Measurements from ENCODE around the gene GRIK5. TPM values are rescaled to one million over a fixed set of nuclear protein-coding genes. Genes with fewer than 3 reads are reported as not detected.
A peak's percentile ranks its signal among the peaks of the same experiment; 100 is the strongest.
"Not testable (repeated sequence)": the region's sequence is repeated elsewhere in the genome, so short reads cannot be mapped to it uniquely, and the experiment has no call there.

Gene GRIK5
- total RNA-seq, 1 experiment from 2014 or later = 0.61 TPM

DNA sequence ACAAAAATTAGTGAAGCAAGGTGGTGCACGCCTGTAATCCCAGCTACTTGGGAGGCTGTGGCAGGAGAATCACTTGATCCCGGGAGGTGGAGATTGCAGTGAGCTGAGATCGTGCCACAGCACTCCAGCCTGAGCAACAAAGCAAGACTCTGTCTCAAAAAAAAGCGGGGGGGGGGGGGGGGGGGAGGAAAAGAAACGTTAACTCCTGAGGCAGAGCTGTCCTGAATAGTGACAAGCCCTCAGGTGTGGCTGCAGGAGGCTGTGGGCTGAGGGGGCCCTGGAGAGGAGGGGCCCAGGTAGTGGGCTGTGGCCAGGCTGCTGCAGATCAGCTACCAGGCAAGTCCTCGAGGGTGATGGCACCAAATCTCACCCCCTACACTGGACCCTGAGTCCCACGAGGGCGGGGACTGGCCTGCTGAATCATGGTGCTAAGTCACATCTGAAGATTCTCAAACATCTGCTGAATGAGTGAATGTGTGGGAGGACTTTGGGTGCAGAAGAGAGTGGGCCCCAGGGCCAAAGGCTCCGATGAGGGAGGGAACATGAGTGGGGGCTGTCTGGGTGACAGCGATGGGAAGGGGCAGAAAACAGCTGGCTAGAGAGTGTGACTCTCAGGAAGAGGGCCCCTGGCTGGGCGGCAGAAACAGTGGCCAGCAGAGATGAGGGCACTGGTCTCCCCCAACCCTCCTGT, 51.4 kb downstream of the GRIK5 start:
- BruUV-seq (replicated peaks) = no TSS peak
- intact Hi-C loops (cut with micrococcal nuclease; ENCODE audit: unreplicated experiment) = no loop called here
- Mint-ChIP-seq H3K4me3 (ENCODE audit: low read depth, unreplicated experiment) (no peak overlapping the region), H3K36me3 (ENCODE audit: insufficient read depth, unreplicated experiment) (no peaks in the 10 kb centered on the region), H3K27ac (ENCODE audit: unreplicated experiment) (no peak overlapping the region), H3K4me1 (ENCODE audit: low read depth, unreplicated experiment) (no peaks in the 10 kb centered on the region), H3K9me3 (ENCODE audit: low read depth, unreplicated experiment) (no peaks in the 10 kb centered on the region), H3K27me3 (ENCODE audit: unreplicated experiment) (peaks cover 91% of the 10 kb centered on the region)
- CTCF ChIA-PET = interaction anchor here (1.1 kb wide), 1 partner anchor 16 kb away, joined by 3 read pairs; no protein-coding TSS in a partner anchor
- TF ChIP-seq, protein P1, sequence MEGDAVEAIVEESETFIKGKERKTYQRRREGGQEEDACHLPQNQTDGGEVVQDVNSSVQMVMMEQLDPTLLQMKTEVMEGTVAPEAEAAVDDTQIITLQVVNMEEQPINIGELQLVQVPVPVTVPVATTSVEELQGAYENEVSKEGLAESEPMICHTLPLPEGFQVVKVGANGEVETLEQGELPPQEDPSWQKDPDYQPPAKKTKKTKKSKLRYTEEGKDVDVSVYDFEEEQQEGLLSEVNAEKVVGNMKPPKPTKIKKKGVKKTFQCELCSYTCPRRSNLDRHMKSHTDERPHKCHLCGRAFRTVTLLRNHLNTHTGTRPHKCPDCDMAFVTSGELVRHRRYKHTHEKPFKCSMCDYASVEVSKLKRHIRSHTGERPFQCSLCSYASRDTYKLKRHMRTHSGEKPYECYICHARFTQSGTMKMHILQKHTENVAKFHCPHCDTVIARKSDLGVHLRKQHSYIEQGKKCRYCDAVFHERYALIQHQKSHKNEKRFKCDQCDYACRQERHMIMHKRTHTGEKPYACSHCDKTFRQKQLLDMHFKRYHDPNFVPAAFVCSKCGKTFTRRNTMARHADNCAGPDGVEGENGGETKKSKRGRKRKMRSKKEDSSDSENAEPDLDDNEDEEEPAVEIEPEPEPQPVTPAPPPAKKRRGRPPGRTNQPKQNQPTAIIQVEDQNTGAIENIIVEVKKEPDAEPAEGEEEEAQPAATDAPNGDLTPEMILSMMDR (IDR thresholded peaks at IDR 0.05; ENCODE audit: unreplicated experiment) = no peak
- DNase-seq = no peak

DNA sequence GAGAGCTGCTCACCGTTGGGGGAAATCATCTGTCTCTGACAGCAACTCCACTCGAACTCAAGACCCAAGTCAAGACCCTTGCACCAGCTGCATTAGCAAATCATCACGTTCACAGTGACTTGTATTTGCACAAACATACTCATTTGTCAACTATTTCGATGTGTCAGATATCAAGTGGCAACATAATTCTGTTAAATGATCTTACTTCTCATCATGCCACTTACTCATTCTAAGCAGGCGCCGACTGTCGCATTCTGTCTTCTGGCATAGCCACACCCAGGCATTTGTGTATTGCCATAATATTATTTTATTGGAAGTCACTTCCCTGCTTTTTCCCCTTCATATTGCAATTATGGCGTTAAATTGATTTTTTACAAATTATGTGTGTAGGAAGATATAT, 53.0 kb downstream of the GRIK5 start:
- no peak overlapping the region for H3K27ac Mint-ChIP-seq (ENCODE audit: unreplicated experiment)
- no peaks in the 10 kb centered on the region for H3K9me3 Mint-ChIP-seq (ENCODE audit: low read depth, unreplicated experiment)
- no peak overlapping the region for H3K4me3 Mint-ChIP-seq (ENCODE audit: low read depth, unreplicated experiment)
- CTCF ChIA-PET = no interaction called here
- intact Hi-C loops (cut with micrococcal nuclease; ENCODE audit: unreplicated experiment) = no loop called here
- no TSS peak for BruUV-seq (replicated peaks)
- H3K27me3 Mint-ChIP-seq (ENCODE audit: unreplicated experiment) = peaks cover 75% of the 10 kb centered on the region
- H3K36me3 Mint-ChIP-seq (ENCODE audit: insufficient read depth, unreplicated experiment) = no peaks in the 10 kb centered on the region
- H3K4me1 Mint-ChIP-seq (ENCODE audit: low read depth, unreplicated experiment) = no peaks in the 10 kb centered on the region
- TF ChIP-seq, protein P1 (IDR thresholded peaks at IDR 0.05; ENCODE audit: unreplicated experiment) = no peak
- no peak for DNase-seq

DNA sequence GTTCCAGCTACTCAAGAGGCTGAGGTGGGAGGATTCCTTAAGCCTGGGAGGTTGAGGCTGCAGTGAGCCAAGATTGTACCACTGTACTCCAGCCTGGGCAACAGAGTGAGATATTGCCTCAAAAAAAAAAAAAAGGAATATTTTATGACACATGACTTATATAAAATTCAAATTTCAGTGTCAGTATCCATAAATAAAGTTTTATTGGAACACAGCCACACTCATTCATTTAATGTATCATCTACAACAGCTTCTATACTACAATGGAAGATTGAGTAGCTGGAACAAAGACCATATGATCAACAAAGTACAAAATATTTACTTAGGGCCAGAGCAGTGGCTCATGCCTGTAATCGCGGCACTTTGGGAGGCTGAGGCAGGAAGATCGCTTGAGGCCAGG, 57.3 kb downstream of the GRIK5 start:
- H3K27ac Mint-ChIP-seq (ENCODE audit: unreplicated experiment); intact Hi-C loops (cut with micrococcal nuclease; ENCODE audit: unreplicated experiment); DNase-seq; BruUV-seq (replicated peaks); H3K9me3 Mint-ChIP-seq (ENCODE audit: low read depth, unreplicated experiment); H3K36me3 Mint-ChIP-seq (ENCODE audit: insufficient read depth, unreplicated experiment); H3K4me3 Mint-ChIP-seq (ENCODE audit: low read depth, unreplicated experiment): not testable (repeated sequence)
- Mint-ChIP-seq H3K27me3 (ENCODE audit: unreplicated experiment) (peaks cover 33% of the 10 kb centered on the region), H3K4me1 (ENCODE audit: low read depth, unreplicated experiment) (peaks cover 14% of the 10 kb centered on the region)
- CTCF ChIA-PET = interaction anchor here (0.8 to 1.3 kb wide), 3 partner anchors 11 to 23 kb away, joined by 3 to 8 read pairs (median 6); no protein-coding TSS in a partner anchor

GRCh38 chr19:42010245-42011126, 59.5 kb downstream of the GRIK5 start:
- TF ChIP-seq, protein P1 (IDR thresholded peaks at IDR 0.05; ENCODE audit: unreplicated experiment) = no peak
- Mint-ChIP-seq H3K9me3 (ENCODE audit: low read depth, unreplicated experiment) (peaks cover 3% of the 10 kb centered on the region), H3K4me1 (ENCODE audit: low read depth, unreplicated experiment) (peaks cover 14% of the 10 kb centered on the region), H3K4me3 (ENCODE audit: low read depth, unreplicated experiment) (no peak overlapping the region), H3K36me3 (ENCODE audit: insufficient read depth, unreplicated experiment) (peaks cover 9% of the 10 kb centered on the region), H3K27ac (ENCODE audit: unreplicated experiment) (peak overlapping the region; percentile 75), H3K27me3 (ENCODE audit: unreplicated experiment) (peaks cover 25% of the 10 kb centered on the region)
- no TSS peak for BruUV-seq (replicated peaks)
- CTCF ChIA-PET = interaction anchor here (0.7 to 2.0 kb wide), 3 partner anchors 18 to 31 kb away, joined by 3 to 7 read pairs (median 3); no protein-coding TSS in a partner anchor
- intact Hi-C loops (cut with micrococcal nuclease; ENCODE audit: unreplicated experiment) = no loop called here
- no peak for DNase-seq
